DND-41 (cell line): Measurements from ENCODE around the gene TSPAN18.

Source experiments
- ATAC-seq: fragments of 200-7000 bp; cut with Tn5 transposase; 3 replicates; pipeline ENCODE4 v1.9.1; 2021; ENCODE audit warnings: low read depth; ENCODE audit not compliant: insufficient read depth
- DNase-seq: peaks from one replicate; pipeline ENCODE4 v3.0.0-alpha.2; 2020
- H2AFZ ChIP-seq: 2 replicates; pipeline ENCODE4 v1.6.0; 2012; ENCODE audit warnings: low read depth, low read length
- H3K27ac ChIP-seq: 2 replicates; pipeline ENCODE4 v1.5.1; 2012; ENCODE audit warnings: low read length, inconsistent platforms
- H3K27me3 ChIP-seq: fragments of 200-600 bp; sonication (generic); 2 replicates; pipeline ENCODE4 v1.6.0; 2012; ENCODE audit warnings: low read length, mild to moderate bottlenecking, inconsistent platforms; ENCODE audit not compliant: insufficient read depth, poor library complexity
- H3K36me3 ChIP-seq: 2 replicates; pipeline ENCODE4 v1.5.1; 2012; ENCODE audit warnings: low read length, inconsistent platforms; ENCODE audit not compliant: insufficient read depth
- H3K4me1 ChIP-seq: 2 replicates; pipeline ENCODE4 v1.5.1; 2012; ENCODE audit warnings: mild to moderate bottlenecking, low read length; ENCODE audit not compliant: insufficient read depth
- H3K4me2 ChIP-seq: 2 replicates; pipeline ENCODE4 v1.6.0; 2012; ENCODE audit warnings: mild to moderate bottlenecking, moderate library complexity, low read length, inconsistent platforms; ENCODE audit not compliant: insufficient read depth
- H3K4me3 ChIP-seq, 2 experiments: fragments of 200-600 bp in 1 of 2; shearing (Covaris generic) in 1 of 2; 2 replicates each; pipeline ENCODE4 v1.5.1; 2012 to 2016; ENCODE audit warnings: inconsistent platforms in 2 of 2, low read length in 2 of 2, mild to moderate bottlenecking in 2 of 2, low read depth in 1 of 2, moderate library complexity in 1 of 2
- H3K79me2 ChIP-seq: 2 replicates; pipeline ENCODE4 v1.6.0; 2012; ENCODE audit warnings: low read length, inconsistent platforms; ENCODE audit not compliant: insufficient read depth
- H3K9ac ChIP-seq: 2 replicates; pipeline ENCODE4 v1.6.0; 2012; ENCODE audit warnings: low read depth, mild to moderate bottlenecking, inconsistent platforms, low read length, moderate library complexity
- H3K9me3 ChIP-seq: 2 replicates; pipeline ENCODE4 v1.5.1; 2012; ENCODE audit warnings: low read length, moderate library complexity, mild to moderate bottlenecking, inconsistent platforms; ENCODE audit not compliant: insufficient read depth, severe bottlenecking
- H4K20me1 ChIP-seq: 2 replicates; pipeline ENCODE4 v1.6.0; 2012; ENCODE audit warnings: low read length; ENCODE audit not compliant: insufficient read depth
- EZH2 ChIP-seq: IDR thresholded peaks from 3 replicates; pipeline ENCODE4 v1.6.1; 2012; ENCODE audit warnings: borderline replicate concordance, low read depth, mild to moderate bottlenecking, moderate library complexity, low read length, inconsistent platforms; ENCODE audit not compliant: severe bottlenecking
- TF ChIP-seq, protein P1 (sequence below): IDR thresholded peaks from 2 replicates; pipeline ENCODE4 v1.5.1; 2012; ENCODE audit warnings: borderline replicate concordance, low read length, moderate library complexity, mild to moderate bottlenecking; ENCODE audit not compliant: poor library complexity, severe bottlenecking; ENCODE audit errors: extremely low read depth

Gene TSPAN18

DNA sequence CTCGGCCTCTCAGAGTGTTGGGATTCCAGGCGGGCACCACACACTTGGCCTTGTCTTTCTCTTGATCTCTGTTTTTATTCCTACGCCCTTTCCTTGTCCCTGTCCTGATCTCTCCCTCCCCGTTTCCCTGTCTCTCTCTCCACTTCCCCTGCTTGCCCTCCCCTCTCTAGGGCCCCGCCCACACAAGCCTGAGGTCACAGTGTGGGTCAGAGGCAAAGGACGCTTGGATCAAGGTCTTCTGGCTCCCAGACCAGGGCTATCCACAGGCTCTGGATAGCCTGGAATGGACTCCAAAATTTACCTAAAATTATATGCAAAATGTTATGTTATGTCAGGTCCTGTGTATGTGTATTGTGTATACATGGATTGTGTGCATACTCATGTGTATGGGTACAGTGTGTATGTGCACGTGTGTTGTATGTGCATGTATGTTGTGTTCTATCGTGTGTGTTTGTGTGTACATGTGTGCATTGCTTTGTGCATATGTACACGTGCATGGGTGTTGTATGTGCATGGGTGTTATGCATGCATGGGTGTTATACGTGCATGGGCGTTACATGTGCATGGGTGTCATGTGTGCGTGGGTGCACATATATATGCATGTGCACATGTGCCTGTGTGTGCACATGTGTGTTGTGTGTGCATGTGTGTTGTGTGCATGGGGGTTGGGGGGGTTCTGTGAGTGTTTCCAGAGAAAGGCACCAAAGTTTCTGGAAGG, 185.7 kb downstream of the TSPAN18 start:
- Histone ChIP-seq H3K9ac (no peak overlapping the region), H3K4me3 (no peak overlapping the region), H3K9me3 (no peaks in the 10 kb centered on the region), H3K27me3 (peaks cover 2% of the 10 kb centered on the region), H3K36me3 (no peaks in the 10 kb centered on the region), H3K4me2 (no peak overlapping the region), H4K20me1 (no peaks in the 10 kb centered on the region; the same call in 1 of the 2 replicates), H3K4me1 (0 out of 2 replicates have a peak, but pooled peaks cover 2% of the 10 kb centered on the region), H2AFZ (no peak overlapping the region), H3K27ac (no peak overlapping the region), H3K79me2 (no peaks in the 10 kb centered on the region)
- no peak for ATAC-seq
- DNase-seq, result no peak
- TF ChIP-seq, protein P1, sequence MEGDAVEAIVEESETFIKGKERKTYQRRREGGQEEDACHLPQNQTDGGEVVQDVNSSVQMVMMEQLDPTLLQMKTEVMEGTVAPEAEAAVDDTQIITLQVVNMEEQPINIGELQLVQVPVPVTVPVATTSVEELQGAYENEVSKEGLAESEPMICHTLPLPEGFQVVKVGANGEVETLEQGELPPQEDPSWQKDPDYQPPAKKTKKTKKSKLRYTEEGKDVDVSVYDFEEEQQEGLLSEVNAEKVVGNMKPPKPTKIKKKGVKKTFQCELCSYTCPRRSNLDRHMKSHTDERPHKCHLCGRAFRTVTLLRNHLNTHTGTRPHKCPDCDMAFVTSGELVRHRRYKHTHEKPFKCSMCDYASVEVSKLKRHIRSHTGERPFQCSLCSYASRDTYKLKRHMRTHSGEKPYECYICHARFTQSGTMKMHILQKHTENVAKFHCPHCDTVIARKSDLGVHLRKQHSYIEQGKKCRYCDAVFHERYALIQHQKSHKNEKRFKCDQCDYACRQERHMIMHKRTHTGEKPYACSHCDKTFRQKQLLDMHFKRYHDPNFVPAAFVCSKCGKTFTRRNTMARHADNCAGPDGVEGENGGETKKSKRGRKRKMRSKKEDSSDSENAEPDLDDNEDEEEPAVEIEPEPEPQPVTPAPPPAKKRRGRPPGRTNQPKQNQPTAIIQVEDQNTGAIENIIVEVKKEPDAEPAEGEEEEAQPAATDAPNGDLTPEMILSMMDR, result no peak
- TF ChIP-seq EZH2, result no peak

DNA sequence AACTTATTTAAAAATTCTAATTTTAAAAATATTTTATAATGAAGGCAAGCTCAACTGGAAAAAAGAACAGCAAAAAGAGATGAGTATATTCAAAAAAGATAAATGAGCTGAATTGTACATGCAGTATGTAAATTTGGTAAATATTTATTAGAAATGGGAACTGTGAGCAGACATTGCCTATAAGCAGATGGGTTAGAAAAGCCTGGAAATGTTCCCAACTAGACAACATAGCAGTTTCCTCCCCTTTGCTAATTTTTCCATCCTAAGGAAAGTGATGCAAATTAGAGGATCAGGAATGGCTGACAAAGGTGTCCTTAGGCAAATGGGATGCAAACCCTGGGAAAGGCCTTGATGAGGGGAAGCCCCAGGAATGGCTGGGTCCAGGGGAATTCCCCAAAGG, 186.7 kb downstream of the TSPAN18 start:
- Histone ChIP-seq H3K27me3 (peaks cover 2% of the 10 kb centered on the region), H2AFZ (no peak overlapping the region), H3K27ac (no peak overlapping the region), H3K9me3 (no peaks in the 10 kb centered on the region), H3K9ac (no peak overlapping the region), H3K79me2 (no peaks in the 10 kb centered on the region), H4K20me1 (no peaks in the 10 kb centered on the region; the same call in 1 of the 2 replicates), H3K36me3 (no peaks in the 10 kb centered on the region), H3K4me2 (no peak overlapping the region), H3K4me3 (no peak overlapping the region), H3K4me1 (0 out of 2 replicates have a peak, but pooled peaks cover 2% of the 10 kb centered on the region)
- TF ChIP-seq, protein P1, result no peak
- no peak for TF ChIP-seq EZH2
- no peak for ATAC-seq
- no peak for DNase-seq

DNA sequence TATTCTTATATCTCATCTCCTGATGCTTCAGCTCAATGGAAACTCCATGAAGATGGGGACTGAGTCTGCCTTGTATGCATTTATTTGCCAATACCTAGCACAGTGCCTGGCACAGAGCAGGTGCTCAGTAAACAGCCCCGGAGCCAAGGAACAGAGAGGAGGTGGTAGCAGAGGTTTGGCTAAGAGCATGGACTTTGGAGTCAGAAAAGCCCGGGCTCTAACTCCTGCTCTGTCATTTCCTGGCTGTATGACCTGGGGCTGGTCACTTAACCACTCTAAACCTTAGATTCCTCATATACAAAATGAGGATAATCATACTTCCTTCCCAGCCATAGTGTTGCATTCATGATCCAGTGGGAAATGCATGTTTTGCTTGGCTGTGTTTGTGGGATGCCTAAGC, 187.3 kb downstream of the TSPAN18 start:
- no peaks in the 10 kb centered on the region; the same call in 1 of the 2 replicates for H4K20me1 ChIP-seq
- ATAC-seq, result no peak
- no peak overlapping the region for H3K4me3 ChIP-seq
- no peaks in the 10 kb centered on the region for H3K9me3 ChIP-seq
- no peaks in the 10 kb centered on the region for H3K79me2 ChIP-seq
- no peak overlapping the region for H3K9ac ChIP-seq
- no peak for DNase-seq
- H3K4me1 ChIP-seq, result 0 out of 2 replicates have a peak, but pooled peaks cover 2% of the 10 kb centered on the region
- H3K36me3 ChIP-seq, result no peaks in the 10 kb centered on the region
- H3K4me2 ChIP-seq, result no peak overlapping the region
- no peak overlapping the region for H2AFZ ChIP-seq
- no peak overlapping the region for H3K27ac ChIP-seq
- peaks cover 2% of the 10 kb centered on the region for H3K27me3 ChIP-seq
- TF ChIP-seq, protein P1, result no peak
- no peak for TF ChIP-seq EZH2
